Endothelial cell of umbilical vein (primary cell): Measurements from ENCODE around the gene RPA1.

ENCODE experiments used
- CTCF ChIP-seq, 2 donors: IDR thresholded peaks; 1 replicate in 1 of 2; 2 replicates in 1 of 2; pipeline ENCODE4 v1.5.1; 2011; ENCODE audit warnings: low read length in 2 of 2, mild to moderate bottlenecking in 2 of 2, moderate library complexity in 2 of 2, control low read depth in 1 of 2, inconsistent platforms in 1 of 2, low read depth in 1 of 2; ENCODE audit not compliant: insufficient read depth in 1 of 2; ENCODE audit errors: extremely low read depth in 1 of 2
- EZH2 ChIP-seq: IDR thresholded peaks from 2 replicates; pipeline ENCODE4 v1.6.1; 2012; ENCODE audit warnings: borderline replicate concordance, low read depth, mild to moderate bottlenecking, moderate library complexity, low read length, inconsistent platforms; ENCODE audit not compliant: severe bottlenecking
- POLR2A ChIP-seq: IDR thresholded peaks from 2 replicates; pipeline ENCODE4 v1.6.1; 2012; ENCODE audit warnings: low read depth, mild to moderate bottlenecking, control low read depth, low read length
- POLR2AphosphoS5 ChIP-seq: IDR thresholded peaks from 2 replicates; pipeline ENCODE4 v1.6.1; 2012; ENCODE audit warnings: low read depth, mild to moderate bottlenecking, control low read depth, low read length, moderate library complexity; ENCODE audit not compliant: insufficient read depth

- no peak for TF ChIP-seq POLR2AphosphoS5
- no peak for TF ChIP-seq CTCF (IDR thresholded peaks at IDR 0.05; ENCODE audit: extremely low read depth in 1 of 2, insufficient read depth in 1 of 2, low read depth in 1 of 2, low read length in 2 of 2)
- TF ChIP-seq EZH2 = no peak
- TF ChIP-seq POLR2A = no peak
Observed at GRCh38 chr17:1872976-1873375, 43.2 kb downstream of the RPA1 start.
